ENCODE results near the gene SRP72.
"Not testable (repeated sequence)": the region's sequence is repeated elsewhere in the genome, so short reads cannot be mapped to it uniquely, and the experiment has no call there.

Gene SRP72

GRCh38 chr4:56467284-56468096, at the start of gene SRP72:
SRP72 (plus strand) TSS chr4:56467617; CDS start chr4:56467636, 19 bp downstream.
- DNase-seq (ENCODE audit: low read depth in 2 of 2) = peak; percentile 81

DNA sequence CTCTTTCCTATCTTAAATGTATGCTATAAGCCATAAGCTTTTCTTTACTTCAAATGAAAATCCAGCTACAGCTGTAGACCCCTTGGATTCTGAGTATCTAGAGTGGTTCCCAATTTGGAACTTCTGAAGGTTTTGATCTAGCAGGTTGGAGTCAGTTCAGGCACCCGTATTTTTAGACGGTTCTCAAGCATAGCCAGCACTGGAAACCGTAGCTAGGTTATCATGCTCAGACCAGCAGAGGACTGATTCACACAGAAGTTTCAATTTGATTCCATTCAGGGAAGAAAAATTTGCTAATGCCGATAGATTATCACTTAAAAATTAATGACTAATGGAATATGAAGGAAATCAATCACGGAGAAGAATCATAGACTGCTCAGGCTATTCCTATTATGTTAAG, 43.2 kb upstream of the SRP72 start:
- no peak for DNase-seq (ENCODE audit: low read depth in 2 of 2)

DNA sequence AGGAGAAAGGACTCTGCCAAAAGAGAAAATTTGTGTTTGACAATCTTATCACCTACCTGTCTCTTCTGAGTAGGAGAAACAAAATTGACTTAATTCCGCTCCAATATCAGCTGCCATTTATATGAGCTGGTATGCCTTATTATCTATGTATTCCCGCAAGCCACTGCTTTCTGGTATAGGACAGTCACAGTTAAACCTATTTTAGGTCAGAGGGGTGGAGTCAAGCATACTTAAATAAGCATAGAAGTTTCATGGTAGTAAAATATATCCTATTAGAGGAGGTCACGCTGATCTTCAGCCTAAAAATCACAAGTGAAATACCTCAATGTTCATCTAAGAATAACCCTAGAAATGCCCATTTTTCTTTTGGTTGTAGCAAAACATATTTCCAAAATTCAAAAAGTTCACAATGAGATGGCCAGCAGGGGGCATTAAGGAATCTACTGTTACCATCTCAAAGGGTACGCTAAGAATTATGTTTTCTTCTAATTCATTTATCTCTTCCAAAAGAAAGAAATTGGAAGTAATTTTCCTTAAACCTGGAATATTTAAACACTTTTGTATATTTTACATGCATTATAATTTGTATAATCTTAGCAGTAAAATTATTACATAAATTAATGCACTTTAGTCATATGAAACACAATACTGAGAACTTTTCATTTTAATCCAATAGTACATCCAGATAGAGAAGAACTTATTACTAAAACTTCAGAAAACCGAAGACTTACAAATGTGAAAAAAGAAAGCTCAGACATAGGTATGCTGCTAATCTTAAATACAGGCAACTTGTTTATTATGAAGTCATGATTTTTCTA, 42.5 kb upstream of the SRP72 start:
- DNase-seq (ENCODE audit: low read depth in 2 of 2) = no peak

DNA sequence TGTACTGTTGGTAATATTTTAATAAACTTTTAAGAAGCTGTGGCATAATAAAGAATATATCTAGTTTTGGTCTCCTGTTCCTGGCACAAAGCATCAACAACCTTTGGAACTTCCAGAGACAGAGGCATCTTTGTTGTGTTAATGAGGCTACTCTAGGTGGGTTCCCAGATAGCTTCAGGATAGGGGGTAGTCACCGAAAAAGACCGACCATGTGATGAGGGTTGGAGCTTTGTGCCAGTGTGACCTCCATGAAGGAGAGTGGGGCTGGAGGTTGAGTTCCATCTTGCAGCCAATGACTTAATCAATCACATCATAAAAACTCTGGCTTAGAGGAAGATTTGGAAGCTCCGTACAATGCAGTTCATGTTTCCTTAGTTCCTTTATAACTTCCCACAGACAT, 41.9 kb upstream of the SRP72 start:
- DNase-seq (ENCODE audit: low read depth in 2 of 2) = no peak

GRCh38 chr4:56426273-56426672, 41.1 kb upstream of the SRP72 start:
- no peak for DNase-seq (ENCODE audit: low read depth in 2 of 2)

DNA sequence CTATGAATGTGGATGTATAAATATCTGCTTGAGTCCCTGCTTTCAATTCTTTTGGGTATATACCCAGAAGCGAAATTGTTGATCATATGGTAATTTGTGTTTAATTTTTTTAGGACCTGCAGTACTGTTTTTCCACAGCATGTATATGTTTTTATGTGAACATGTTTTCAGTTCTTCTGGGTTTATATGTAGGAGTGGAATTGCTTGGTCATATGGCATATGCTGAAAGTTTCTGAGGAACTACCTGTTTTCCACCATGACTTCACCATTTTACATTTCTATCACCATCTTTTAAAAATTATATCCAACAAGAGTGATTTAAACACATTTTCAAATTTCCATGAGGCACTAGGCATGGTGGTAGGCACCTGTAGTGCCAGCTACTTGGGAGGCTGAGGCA, 40.2 kb upstream of the SRP72 start:
- no peak for DNase-seq (ENCODE audit: low read depth in 2 of 2)

DNA sequence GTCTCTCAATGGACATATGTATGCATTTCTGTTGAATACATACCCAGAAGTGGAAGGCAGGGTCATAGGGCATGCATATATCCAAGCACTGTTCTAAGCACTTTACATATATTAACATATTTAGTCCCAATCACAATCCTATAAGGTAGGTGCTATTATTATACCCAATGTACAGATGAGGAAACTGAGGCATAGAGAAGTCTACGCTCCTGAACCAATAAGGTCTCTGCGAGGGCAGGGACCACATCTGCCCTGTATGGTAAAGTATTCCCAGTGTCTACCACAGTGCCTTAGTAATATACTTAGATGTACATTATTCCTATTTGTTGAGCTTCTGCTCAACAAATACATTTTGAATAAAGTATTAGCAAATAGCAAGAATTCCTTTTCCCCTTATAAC, 37.2 kb upstream of the SRP72 start:
- no peak for DNase-seq (ENCODE audit: low read depth in 2 of 2)

GRCh38 chr4:56433280-56433679, 34.1 kb upstream of the SRP72 start:
- DNase-seq (ENCODE audit: low read depth in 2 of 2) = no peak

DNA sequence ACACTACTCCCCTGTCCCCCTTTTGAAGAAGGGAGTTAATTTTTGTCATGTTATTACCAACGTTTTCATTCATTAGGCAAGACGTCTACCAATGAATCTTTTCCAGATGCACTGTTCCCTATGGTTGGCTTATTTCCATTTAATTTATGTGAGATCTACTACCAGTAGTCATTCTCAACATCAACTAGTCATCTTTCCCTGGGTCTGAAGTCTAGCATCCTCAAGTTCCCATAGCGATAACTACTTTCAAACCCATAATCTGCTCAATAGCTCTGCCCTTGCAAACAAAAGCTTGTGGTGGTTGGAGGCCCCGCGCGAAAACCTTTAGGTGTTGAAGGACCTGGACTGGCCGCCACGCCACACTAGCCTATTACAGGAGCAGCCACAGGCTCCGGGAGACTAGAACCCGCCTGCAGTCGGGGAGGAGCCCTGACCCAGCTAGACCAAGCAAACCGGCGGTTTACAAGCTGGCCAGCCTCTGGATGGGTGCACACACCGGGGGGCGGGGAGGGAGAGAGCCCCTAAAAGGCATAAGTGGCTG, 32.7 kb upstream of the SRP72 start:
- DNase-seq (ENCODE audit: low read depth in 2 of 2) = peak; percentile 20 to 25

DNA sequence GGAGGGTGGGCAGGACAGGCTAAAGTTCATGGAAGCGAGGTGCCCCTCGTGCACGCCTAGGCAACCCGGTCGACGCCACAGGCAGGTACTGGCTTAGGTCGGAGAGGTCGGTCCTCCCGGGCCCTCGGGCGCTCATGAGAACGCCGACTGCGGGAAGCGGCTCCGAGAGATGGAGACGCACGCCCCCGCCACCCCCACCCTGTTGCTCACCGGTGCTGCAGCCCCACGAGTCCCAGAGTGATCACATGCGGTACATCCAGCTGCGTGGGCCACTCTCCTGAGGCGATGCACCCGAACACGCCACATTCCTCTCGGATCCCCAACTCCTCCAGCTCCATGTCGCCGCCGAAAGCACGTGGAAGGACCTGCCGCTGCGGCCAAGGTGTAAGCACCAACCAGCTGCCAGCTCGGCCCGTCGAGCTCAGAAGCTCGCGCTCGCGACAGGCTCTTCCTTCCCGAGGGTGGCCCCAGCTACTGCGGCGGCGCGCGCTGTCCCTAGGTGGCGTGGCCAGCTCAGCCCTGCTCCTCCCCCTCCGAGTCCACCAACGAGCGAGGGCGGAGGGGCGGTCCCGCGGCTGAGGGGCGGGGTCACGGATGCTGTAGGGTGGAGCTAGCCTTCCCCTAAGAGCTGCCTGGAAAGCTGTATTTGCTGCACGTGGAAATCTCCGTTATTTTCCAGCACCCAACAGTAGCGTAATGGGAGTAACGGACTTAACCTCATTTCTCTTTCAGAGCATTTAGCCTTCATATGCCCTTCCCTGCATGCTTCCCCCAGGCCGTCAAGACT, 32.1 kb upstream of the SRP72 start, which contains the start of gene PPAT:
Gene PPAT (minus strand): TSS at position 476 of the 787 bp plus-strand sequence. CDS start 138 bp downstream, at position 338.
- peak; percentile 95 to 97 for DNase-seq (ENCODE audit: low read depth in 2 of 2)

DNA sequence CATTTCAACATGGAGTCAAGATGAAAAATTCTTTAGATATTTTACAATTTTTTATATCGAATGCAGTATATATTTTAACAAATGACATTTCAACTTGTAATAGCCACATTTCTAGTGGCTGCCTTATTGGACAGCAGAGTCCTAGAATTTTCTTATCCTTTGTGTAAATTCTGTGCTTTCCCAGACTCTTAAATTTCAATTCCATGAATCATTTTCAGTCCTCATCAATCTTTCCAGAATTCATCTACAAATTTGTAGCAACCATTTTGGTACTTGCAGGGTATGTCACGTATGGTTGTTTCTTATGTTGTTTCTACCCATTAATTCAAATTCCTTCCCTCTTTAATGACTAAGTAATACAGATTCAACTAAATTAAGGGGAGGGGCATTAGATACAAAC, 28.7 kb upstream of the SRP72 start:
- DNase-seq (ENCODE audit: low read depth in 2 of 2) = no peak

GRCh38 chr4:56440983-56441382, 26.4 kb upstream of the SRP72 start:
- no peak for DNase-seq (ENCODE audit: low read depth in 2 of 2)

DNA sequence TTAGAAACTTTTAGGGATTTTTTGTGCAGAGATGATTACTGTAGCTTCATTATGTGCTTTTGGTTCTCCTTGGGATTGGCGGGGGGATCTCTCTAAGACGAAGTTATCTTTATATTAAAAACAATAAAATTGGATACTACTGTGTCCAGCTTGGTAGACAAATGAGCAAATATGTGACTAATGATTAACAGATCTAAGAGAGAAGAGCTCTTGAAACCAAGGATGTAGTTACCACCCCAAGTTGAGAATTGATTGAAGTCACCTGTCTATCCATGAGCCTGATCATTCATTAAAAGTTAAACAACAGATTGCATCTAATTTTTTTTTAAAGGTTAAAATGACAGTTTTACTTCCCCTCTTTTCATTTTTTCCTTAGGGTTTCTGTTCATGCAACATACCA, 22.7 kb upstream of the SRP72 start:
- no peak for DNase-seq (ENCODE audit: low read depth in 2 of 2)

GRCh38 chr4:56445699-56446098, 21.7 kb upstream of the SRP72 start:
- DNase-seq (ENCODE audit: low read depth in 2 of 2) = no peak

GRCh38 chr4:56448301-56448700, 19.1 kb upstream of the SRP72 start:
- no peak for DNase-seq (ENCODE audit: low read depth in 2 of 2)

DNA sequence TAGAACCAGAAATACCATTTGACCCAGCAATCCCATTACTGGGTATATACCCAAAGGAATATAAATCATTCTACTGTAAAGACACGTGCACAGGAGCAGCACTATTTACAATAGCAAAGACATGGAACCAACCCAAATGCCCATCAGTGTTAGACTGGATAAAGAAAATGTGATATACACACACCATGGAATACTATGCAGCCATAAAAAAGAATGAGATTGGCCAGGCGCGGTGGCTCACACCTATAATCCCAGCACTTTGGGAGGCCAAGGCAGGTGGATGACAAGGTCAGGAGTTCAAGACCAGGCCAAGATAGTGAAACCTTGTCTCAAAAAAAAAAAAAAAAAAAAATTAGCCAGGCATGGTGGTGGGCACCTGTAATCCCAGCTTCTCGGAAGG, 17.9 kb upstream of the SRP72 start:
- DNase-seq (ENCODE audit: low read depth in 2 of 2) = not testable (repeated sequence)

GRCh38 chr4:56450342-56450741, 17.1 kb upstream of the SRP72 start:
- no peak for DNase-seq (ENCODE audit: low read depth in 2 of 2)

GRCh38 chr4:56460085-56460484, 7.3 kb upstream of the SRP72 start:
- DNase-seq (ENCODE audit: low read depth in 2 of 2) = no peak

DNA sequence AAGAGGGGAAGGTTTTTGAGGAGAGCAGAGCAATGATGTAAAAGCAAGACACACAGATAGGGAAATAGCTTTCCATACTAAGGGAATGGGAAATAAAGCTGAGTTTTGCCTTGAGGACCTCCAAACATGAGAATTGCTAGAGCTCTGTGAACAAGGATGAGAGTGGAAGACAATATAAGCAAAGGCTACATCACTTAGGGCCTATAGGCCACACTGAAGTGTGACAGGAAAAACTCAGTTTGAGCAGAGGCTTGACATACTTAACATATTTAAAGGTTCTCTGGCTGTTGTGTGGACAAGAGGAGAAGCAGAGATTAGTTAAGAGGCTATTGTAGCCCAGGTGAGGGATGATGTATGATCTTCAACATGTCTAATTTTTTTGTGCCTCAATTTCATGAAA, 5.3 kb upstream of the SRP72 start:
- no peak for DNase-seq (ENCODE audit: low read depth in 2 of 2)

DNA sequence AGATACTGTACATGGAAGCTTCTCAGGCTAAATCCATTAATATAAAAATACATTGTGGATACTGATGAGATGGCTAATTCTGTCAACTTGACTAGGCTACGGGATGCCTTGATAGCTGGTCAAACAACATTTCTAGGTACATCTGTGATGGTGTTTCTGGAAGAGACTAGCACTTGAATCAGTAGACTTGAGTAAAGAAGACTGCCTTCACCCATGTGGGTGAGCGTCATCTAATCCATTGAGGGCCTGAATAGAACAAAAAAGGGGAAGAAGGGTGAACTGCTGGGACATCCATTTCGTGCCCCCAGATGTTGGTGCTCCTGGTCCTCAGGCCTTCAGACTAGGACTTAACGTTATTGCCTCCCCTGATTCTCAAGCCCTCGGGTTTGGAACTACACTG, 3.7 kb upstream of the SRP72 start:
- no peak for DNase-seq (ENCODE audit: low read depth in 2 of 2)

DNA sequence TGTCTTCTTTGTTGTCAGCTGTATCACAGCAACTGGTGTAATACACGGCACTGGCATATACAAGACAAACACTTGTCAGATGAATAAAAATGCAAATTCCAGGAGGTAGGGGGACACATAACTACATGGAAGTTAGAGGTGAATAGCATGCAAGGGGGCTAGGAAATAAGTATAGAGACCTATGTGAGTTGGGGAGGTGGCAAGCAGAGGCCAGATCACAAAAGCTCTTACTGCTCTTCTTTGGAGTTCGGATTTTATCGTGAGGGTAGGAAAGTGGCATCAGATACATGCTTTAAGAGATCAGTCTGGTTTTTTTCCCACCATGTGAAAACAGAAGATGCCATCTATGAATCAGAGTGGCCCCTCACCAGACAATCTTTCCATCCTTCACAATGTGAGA, 2.8 kb upstream of the SRP72 start:
- no peak for DNase-seq (ENCODE audit: low read depth in 2 of 2)
